ENCODE measurements around the gene SRPK1.

Gene SRPK1

DNA sequence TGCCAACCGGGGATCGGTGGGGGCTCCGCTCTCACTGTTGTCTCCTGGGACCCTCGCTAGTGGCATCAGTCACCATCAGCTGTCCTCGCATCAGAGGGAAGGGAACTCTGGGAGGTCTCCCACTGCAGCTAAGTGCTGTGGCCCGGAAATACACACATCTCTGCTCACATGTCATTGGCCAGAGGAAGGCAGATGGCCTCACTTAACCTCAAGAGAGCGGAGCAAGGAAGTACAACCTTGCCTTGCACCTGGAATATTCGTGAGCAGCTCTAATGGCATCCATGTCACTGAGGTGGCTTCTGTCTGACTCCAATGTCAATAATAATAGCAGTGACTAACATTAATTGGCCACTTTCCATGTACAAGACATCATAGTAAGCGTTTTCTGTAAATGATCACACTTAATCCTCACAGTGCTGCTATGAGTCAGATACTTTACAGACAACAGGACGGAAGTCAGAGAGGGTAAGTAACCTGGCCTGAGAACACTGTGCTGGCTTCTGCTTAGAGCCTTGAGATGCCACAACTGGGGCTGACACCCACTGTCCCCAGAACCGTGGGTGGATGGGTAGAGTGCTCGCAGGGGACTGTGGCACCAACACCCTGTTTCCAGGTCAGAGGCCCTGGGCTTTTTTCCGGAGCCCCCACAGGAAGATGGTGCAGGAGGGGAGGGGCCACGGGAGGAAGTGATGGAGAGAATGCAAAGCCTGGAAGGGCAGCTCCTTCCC, 109.8 kb downstream of the SRPK1 start:
- no peak for DNase-seq

- no peak for DNase-seq
Observed at GRCh38 chr6:35809809-35810208, 111.1 kb downstream of the SRPK1 start.

DNA sequence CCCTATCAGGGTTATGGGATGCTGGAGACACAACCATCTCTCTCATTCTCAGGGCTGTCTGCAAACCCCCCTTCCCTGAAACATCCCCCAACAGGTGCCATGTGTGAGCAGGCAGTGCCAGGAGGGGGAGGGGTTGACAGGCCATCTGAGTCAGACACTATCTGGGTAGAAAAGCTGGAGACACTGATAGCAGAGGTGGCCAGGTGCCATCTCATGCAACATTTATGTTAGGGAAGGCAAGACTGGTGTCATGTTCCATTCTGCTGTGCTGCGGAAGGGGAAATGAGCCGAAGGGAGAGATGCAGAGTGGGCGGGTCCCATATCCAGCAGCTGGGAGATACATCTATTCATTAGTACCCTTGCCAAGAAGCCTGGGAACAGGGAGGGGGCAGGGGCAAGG, 112.2 kb downstream of the SRPK1 start:
- peak; percentile 27 for DNase-seq

GRCh38 chr6:35804996-35805736, 115.7 kb downstream of the SRPK1 start, which contains the start of gene LHFPL5:
Gene LHFPL5, plus strand, starts transcription at chr6:35805352. Its CDS starts 319 bp downstream, at chr6:35805671.
- no peak for DNase-seq

DNA sequence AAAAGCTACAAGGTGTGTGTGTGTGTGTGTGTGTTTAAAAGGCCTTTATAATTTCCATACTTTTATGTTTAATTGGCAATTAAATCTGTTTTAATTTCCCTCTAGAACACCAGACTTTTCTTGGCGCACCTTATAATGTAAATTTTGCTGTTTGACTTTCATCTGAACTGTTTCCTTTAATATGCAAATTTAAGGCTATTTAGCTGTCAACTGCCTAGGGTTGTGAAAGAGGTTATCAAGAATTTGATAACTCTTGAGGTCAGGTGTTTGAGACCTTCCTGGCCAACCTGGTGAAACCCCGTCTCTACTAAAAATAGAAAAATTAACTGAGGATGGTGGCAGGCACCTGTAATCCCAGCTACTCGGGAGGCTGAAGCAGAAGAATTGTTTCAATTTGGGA, 119.8 kb downstream of the SRPK1 start:
- DNase-seq, result no peak

DNA sequence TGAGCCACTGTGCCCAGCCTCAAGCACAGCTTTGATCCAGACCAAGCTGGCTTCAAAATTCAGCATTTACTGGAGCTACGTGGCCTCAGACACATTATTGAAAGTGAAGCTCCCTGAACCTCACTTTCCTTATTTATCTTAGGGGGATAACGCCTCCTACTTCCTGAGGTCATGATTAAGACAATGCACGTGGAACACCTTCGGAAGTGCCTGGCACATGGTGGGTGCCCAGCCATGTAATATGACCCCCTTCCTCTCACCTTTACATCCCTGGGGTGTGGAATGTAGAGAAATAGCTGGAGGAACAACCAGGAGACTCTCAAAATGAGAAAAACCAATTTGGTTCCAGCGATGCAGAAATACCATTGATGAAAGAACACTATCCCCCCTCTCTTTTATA, 122.2 kb downstream of the SRPK1 start:
- DNase-seq, result no peak

- DNase-seq, result no peak
Observed at GRCh38 chr6:35797837-35798526, 122.9 kb downstream of the SRPK1 start.

GRCh38 chr6:35796236-35796635, 124.7 kb downstream of the SRPK1 start:
- DNase-seq, result no peak

GRCh38 chr6:35795453-35796071, 125.3 kb downstream of the SRPK1 start:
- no peak for DNase-seq

DNA sequence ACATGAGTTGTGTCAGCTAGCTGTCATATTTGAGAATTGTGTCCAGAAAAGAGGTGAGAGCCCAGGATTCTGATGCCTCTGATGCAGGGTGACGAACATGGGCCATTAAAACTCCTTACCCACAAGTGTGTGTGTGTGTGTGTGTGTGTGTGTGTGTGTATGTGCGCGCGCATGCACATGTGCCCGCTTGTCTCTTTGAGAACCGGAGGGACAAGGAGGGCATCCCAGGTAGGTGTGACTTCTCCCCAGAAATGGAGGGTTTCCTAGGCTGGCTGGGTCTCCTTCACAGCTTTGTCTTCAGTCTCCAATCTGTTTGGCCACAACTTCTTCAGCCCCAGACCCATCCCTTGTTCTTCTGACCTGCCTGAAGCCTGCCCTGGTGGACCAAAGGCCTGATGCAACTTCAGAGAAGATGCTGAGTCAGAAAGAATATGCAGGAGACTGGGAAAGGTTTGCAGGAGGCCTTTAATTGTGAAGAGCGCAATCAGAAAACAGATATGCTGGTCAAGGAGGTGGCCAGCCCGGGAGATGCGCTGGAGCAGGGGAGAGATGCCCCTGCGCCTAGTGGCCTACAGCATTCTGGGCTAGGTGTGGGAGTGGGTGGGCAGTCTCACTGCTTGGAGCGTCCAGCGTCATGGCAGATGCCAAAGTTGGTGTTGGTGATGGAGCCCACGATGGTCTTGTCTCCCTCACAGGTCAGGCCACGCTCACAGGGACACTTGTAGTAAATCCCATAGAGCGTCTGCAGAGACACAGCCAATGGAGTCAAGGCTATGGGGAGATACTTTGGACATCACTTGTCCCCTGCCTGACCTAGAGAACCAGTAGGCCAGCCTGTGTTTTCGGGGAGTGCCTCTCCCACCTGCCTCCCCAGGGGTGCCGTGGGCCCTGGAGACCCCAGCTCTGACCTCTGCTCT, 126.1 kb downstream of the SRPK1 start:
- no peak for DNase-seq

DNA sequence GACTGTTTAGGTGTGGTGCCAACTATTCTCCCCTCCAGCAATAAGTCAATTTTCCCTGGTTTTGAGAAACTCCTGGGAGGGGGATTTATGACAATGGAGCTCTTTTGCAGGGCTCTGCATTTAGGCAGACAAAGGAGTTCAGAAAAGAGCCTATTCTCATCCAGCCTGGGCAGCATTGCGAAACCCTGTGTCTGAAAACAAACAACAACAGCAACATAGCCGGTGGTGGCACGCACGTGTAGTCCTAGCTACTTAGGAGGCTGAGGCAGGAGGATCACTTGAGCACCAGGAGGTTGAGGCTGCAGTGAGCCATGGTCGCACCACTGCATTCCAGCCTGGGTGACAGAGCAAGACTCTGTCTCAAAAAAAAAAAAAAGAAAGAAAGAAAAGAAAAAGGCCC, 130.2 kb downstream of the SRPK1 start:
- DNase-seq, result no peak

DNA sequence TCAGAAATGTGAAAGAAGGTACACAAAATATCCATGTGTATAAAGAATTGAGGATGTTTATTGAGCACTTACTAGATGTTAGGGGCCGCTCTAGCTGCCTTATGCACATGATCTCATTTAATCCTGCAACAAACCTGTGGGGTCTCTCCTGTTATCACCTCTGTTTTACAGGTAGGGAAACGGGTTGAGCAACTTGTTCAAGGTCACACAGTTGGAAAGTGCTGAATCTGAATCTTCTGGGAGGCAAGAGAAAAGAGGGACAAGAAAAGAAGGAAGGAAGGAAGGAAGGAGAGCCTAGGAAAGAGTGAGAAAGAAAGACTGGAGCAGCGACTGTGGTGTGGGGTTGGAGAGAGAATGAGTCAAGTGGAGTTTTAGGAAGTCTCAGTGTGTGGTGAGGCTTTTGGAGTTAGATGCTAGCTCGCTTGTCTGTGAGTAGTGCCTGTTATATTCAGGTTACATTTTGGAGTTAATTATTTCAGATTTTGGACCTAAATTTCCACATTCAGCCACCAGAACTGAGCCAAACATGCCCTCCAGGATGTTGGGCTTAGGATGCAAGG, 132.4 kb downstream of the SRPK1 start:
- DNase-seq, result no peak

DNA sequence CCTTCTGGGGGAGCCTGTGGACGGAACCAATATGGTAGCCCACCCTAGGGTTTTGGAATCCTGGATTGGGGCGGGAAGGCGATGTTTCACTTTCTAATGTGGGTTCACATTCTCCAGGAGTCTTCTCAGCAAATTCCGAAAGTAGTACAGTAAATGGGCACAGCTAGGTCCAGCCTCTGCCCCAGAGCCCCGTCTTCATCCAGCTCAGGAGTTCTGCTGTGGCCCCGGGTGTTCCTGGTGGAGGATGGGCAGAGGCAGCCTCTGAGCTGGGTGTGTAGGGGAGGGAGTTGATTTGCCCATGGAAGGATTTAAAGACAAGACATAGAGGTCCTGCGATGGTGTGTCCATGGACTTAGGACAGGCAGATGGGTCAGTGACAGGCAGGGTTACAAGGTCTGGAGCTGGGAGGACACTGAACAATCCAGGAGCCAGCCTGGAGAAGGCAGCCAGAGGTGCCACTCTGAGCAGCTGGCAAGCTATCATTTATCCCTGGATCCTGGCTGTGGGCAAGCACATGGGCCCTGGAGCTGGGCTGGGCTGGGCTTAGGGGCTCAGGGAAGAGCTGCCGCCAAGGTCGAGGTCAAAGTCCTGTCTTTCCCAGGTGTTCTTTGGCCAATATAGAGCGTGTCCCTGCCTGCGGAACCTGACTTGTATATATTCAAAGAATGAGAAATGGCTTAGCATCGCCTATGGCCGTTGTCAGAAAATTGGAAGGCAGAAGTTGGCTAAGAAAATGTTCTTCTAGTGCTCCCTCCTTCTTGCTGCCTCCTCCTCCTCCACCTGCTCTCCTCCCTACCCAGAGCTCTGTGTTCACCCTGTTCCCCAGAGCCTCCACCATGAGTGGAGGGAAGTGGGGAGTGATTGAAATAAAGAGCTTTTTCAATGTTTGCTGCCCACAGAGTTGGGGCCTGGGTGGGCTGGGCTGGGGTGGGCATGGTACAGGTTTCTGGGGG, 133.4 kb downstream of the SRPK1 start:
- no peak for DNase-seq

DNA sequence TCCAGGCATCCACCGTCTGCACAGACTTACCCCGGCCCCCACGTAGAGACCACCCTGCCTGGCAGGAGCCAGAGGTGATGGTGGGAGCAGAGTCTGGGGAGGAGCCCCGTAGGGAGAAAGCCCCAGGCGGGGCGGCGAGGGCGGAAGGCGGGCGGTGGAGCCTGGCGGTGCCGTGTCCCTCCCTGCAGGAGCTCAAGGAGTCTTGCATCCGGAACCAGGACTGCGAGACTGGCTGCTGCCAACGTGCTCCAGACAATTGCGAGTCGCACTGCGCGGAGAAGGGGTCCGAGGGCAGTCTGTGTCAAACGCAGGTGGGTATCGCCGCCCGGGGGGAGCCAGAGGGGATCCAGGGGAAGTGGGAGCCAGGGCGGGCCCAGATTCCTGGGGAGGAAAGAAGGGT, 134.1 kb downstream of the SRPK1 start:
- no peak for DNase-seq

DNA sequence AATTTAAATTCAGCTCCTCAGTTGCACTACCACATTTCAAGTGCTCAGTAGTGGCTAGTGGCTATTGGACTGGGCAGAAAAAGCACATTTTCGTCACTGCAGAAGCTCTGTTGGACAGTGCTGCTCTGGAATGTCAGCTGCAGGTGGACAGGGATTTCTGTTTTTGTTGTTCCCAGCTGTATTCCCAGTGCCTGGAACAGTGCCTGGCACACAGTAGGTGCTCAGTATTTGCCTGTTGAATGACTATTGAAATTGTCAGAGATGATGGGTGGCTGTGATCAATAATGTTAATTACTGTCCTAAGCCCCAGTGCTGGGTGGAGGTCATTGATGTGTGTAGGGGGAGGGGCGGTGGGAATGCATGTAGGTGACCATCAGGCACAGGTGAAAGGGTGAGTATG, 134.6 kb downstream of the SRPK1 start:
- no peak for DNase-seq

- no peak for DNase-seq
Observed at GRCh38 chr6:35784200-35784599, 136.7 kb downstream of the SRPK1 start.
